ENCODE data around the gene EIF4E3.

EIF4E3 gene

GRCh38 chr3:71647751-71648150 is 77.5 kb downstream of the EIF4E3 start:
- no peak for DNase-seq (ENCODE audit: low read depth in 1 of 2, low spot score in 1 of 2)
- in situ Hi-C loops (cut with HindIII; ENCODE audit: low pct_unique_long_range_greater_than_20kb, low sequenced_read_pairs), result no loop called here
- no peak for TF ChIP-seq JUND (IDR thresholded peaks at IDR 0.05; ENCODE audit: low read depth)

GRCh38 chr3:71646971-71647370 is 78.2 kb downstream of the EIF4E3 start:
- DNase-seq (ENCODE audit: low read depth in 1 of 2, low spot score in 1 of 2), result no peak
- no peak for TF ChIP-seq JUND (IDR thresholded peaks at IDR 0.05; ENCODE audit: low read depth)
- in situ Hi-C loops (cut with HindIII; ENCODE audit: low pct_unique_long_range_greater_than_20kb, low sequenced_read_pairs), result no loop called here

- in situ Hi-C loops (cut with HindIII; ENCODE audit: low pct_unique_long_range_greater_than_20kb, low sequenced_read_pairs), result no loop called here
- TF ChIP-seq JUND (IDR thresholded peaks at IDR 0.05; ENCODE audit: low read depth), result no peak
- no peak for DNase-seq (ENCODE audit: low read depth in 1 of 2, low spot score in 1 of 2)
These were observed 80.1 kb downstream of the EIF4E3 start for GRCh38 chr3:71645140-71645539.

- in situ Hi-C loops (cut with HindIII; ENCODE audit: low pct_unique_long_range_greater_than_20kb, low sequenced_read_pairs), result no loop called here
- DNase-seq (ENCODE audit: low read depth in 1 of 2, low spot score in 1 of 2), result no peak
These were observed 83.5 kb downstream of the EIF4E3 start for GRCh38 chr3:71641674-71642073.

GRCh38 chr3:71640331-71640983 is 84.7 kb downstream of the EIF4E3 start:
- in situ Hi-C loops (cut with HindIII; ENCODE audit: low pct_unique_long_range_greater_than_20kb, low sequenced_read_pairs), result no loop called here
- no peak for TF ChIP-seq JUND (IDR thresholded peaks at IDR 0.05; ENCODE audit: low read depth)
- DNase-seq (ENCODE audit: low read depth in 1 of 2, low spot score in 1 of 2), result no peak

More at GRCh38 chr3:71641674-71642073, 83.5 kb downstream of the EIF4E3 start:
- TF ChIP-seq JUND (IDR thresholded peaks at IDR 0.05; ENCODE audit: low read depth), result no peak

- no peak for TF ChIP-seq JUND (IDR thresholded peaks at IDR 0.05; ENCODE audit: low read depth)
- in situ Hi-C loops (cut with HindIII; ENCODE audit: low pct_unique_long_range_greater_than_20kb, low sequenced_read_pairs), result no loop called here
- DNase-seq (ENCODE audit: low read depth in 1 of 2, low spot score in 1 of 2), result no peak
These were observed 88.7 kb downstream of the EIF4E3 start for GRCh38 chr3:71636482-71636881.

GRCh38 chr3:71636001-71636400 is 89.2 kb downstream of the EIF4E3 start:
- in situ Hi-C loops (cut with HindIII; ENCODE audit: low pct_unique_long_range_greater_than_20kb, low sequenced_read_pairs), result no loop called here
- DNase-seq (ENCODE audit: low read depth in 1 of 2, low spot score in 1 of 2), result no peak
- TF ChIP-seq JUND (IDR thresholded peaks at IDR 0.05; ENCODE audit: low read depth), result no peak

- no peak for DNase-seq (ENCODE audit: low read depth in 1 of 2, low spot score in 1 of 2)
- in situ Hi-C loops (cut with HindIII; ENCODE audit: low pct_unique_long_range_greater_than_20kb, low sequenced_read_pairs), result no loop called here
- no peak for TF ChIP-seq JUND (IDR thresholded peaks at IDR 0.05; ENCODE audit: low read depth)
These were observed 90.5 kb downstream of the EIF4E3 start for GRCh38 chr3:71634671-71635070.

- DNase-seq (ENCODE audit: low read depth in 1 of 2, low spot score in 1 of 2), result no peak
- no peak for TF ChIP-seq JUND (IDR thresholded peaks at IDR 0.05; ENCODE audit: low read depth)
- in situ Hi-C loops (cut with HindIII; ENCODE audit: low pct_unique_long_range_greater_than_20kb, low sequenced_read_pairs), result no loop called here
These were observed 95.5 kb downstream of the EIF4E3 start for GRCh38 chr3:71629711-71630110.

GRCh38 chr3:71629289-71629688 is 95.9 kb downstream of the EIF4E3 start:
- DNase-seq (ENCODE audit: low read depth in 1 of 2, low spot score in 1 of 2), result no peak
- no peak for TF ChIP-seq JUND (IDR thresholded peaks at IDR 0.05; ENCODE audit: low read depth)
- in situ Hi-C loops (cut with HindIII; ENCODE audit: low pct_unique_long_range_greater_than_20kb, low sequenced_read_pairs), result no loop called here

GRCh38 chr3:71628522-71628921 is 96.7 kb downstream of the EIF4E3 start:
- no peak for DNase-seq (ENCODE audit: low read depth in 1 of 2, low spot score in 1 of 2)
- no peak for TF ChIP-seq JUND (IDR thresholded peaks at IDR 0.05; ENCODE audit: low read depth)
- in situ Hi-C loops (cut with HindIII; ENCODE audit: low pct_unique_long_range_greater_than_20kb, low sequenced_read_pairs), result no loop called here

GRCh38 chr3:71625676-71626075 is 99.5 kb downstream of the EIF4E3 start:
- no peak for TF ChIP-seq JUND (IDR thresholded peaks at IDR 0.05; ENCODE audit: low read depth)
- in situ Hi-C loops (cut with HindIII; ENCODE audit: low pct_unique_long_range_greater_than_20kb, low sequenced_read_pairs), result no loop called here
- DNase-seq (ENCODE audit: low read depth in 1 of 2, low spot score in 1 of 2), result no peak

Measured in T47D (cell line).